LoVo (cell line): ENCODE data around the gene ENPEP.
"Not testable (repeated sequence)": the region's sequence is repeated elsewhere in the genome, so short reads cannot be mapped to it uniquely, and the experiment has no call there.

Experiments
- DNase-seq: peaks from one replicate; pipeline ENCODE4 v3.0.0-alpha.2; 2016; ENCODE audit warnings: low spot score

ENPEP gene

GRCh38 chr4:110475881-110476818, at the start of gene ENPEP:
ENPEP (plus strand) TSS chr4:110476155; CDS start chr4:110476415, 260 bp downstream.
- no peak for DNase-seq

- not testable (repeated sequence) for DNase-seq
Measured at GRCh38 chr4:110431805-110432204, 44.1 kb upstream of the ENPEP start.

- not testable (repeated sequence) for DNase-seq
Measured at GRCh38 chr4:110437292-110437691, 38.7 kb upstream of the ENPEP start.

GRCh38 chr4:110439209-110439608, 36.7 kb upstream of the ENPEP start:
- not testable (repeated sequence) for DNase-seq

GRCh38 chr4:110442309-110442708, 33.6 kb upstream of the ENPEP start:
- DNase-seq: no peak

- no peak for DNase-seq
Measured at GRCh38 chr4:110442788-110443187, 33.2 kb upstream of the ENPEP start.

- DNase-seq: no peak
Measured at GRCh38 chr4:110449947-110450346, 26.0 kb upstream of the ENPEP start.

- no peak for DNase-seq
Measured at GRCh38 chr4:110452546-110452945, 23.4 kb upstream of the ENPEP start.

GRCh38 chr4:110454441-110454840, 21.5 kb upstream of the ENPEP start:
- no peak for DNase-seq

- DNase-seq: no peak
Measured at GRCh38 chr4:110458494-110459266, 17.3 kb upstream of the ENPEP start.

- DNase-seq: no peak
Measured at GRCh38 chr4:110460074-110460746, 15.7 kb upstream of the ENPEP start.

- no peak for DNase-seq
Measured at GRCh38 chr4:110467400-110467799, 8.6 kb upstream of the ENPEP start.

GRCh38 chr4:110472583-110473329, 3.2 kb upstream of the ENPEP start:
- no peak for DNase-seq

GRCh38 chr4:110474481-110474880, 1.5 kb upstream of the ENPEP start:
- no peak for DNase-seq

- not testable (repeated sequence) for DNase-seq
Measured at GRCh38 chr4:110475080-110475479, 875 bp upstream of the ENPEP start.

- DNase-seq: no peak
Measured at GRCh38 chr4:110477836-110478235, 1.9 kb downstream of the ENPEP start.

GRCh38 chr4:110480031-110480549, 4.1 kb downstream of the ENPEP start:
- no peak for DNase-seq

GRCh38 chr4:110480746-110481271, 4.9 kb downstream of the ENPEP start:
- DNase-seq: no peak

GRCh38 chr4:110483516-110483915, 7.6 kb downstream of the ENPEP start:
- DNase-seq: no peak

GRCh38 chr4:110484029-110484428, 8.1 kb downstream of the ENPEP start:
- DNase-seq: no peak

GRCh38 chr4:110484767-110485166, 8.8 kb downstream of the ENPEP start:
- no peak for DNase-seq
